Omental fat pad (tissue), 4 donors: ENCODE results near the gene CCT7. TPM values are rescaled to one million over a fixed set of nuclear protein-coding genes. Genes with fewer than 3 reads are reported as not detected.

Source experiments
- ATAC-seq: fragments of 150-250 bp; one replicate; pipeline ENCODE4 v1.9.1; 2016; ENCODE audit warnings: mild to moderate bottlenecking, moderate library complexity; ENCODE audit not compliant: low FRiP score
- DNase-seq: peaks from one replicate; pipeline ENCODE4 v3.0.0-alpha.2; 2019; ENCODE audit warnings: low spot score
- CTCF ChIP-seq, 3 donors: fragments of 450-650 bp; IDR thresholded peaks; one replicate each; pipeline ENCODE4 v1.5.1; 2016 to 2017; ENCODE audit warnings: antibody characterized with exemption in 3 of 3, mild to moderate bottlenecking in 3 of 3, moderate library complexity in 2 of 3
- small RNA-seq: library from RNA; depleted of rRNA; stranded (forward); fragments of <200 nt; gene quantifications from one replicate; pipeline ENCODE3, GENCODE V24; 2016
- total RNA-seq, 4 donors: library from RNA; depleted of rRNA; stranded (reverse); fragments of >200 nt; gene quantifications; one replicate each; pipeline ENCODE4 v1.1.0, GENCODE V29; 2016

CCT7 gene
- total RNA-seq, 4 donors from 2014 or later = 187 to 208 (median 202) TPM

GRCh38 chr2:73295751-73296400, 61.8 kb downstream of the CCT7 start:
- ATAC-seq (no peak), DNase-seq (no peak)
- TF ChIP-seq CTCF (IDR thresholded peaks at IDR 0.05) = no peak

GRCh38 chr2:73297151-73297559, 63.0 kb downstream of the CCT7 start:
- DNase-seq = no peak
- ATAC-seq = no peak
- TF ChIP-seq CTCF (IDR thresholded peaks at IDR 0.05) = no peak

GRCh38 chr2:73297586-73297985, 63.5 kb downstream of the CCT7 start:
- TF ChIP-seq CTCF (IDR thresholded peaks at IDR 0.05) = no peak
- ATAC-seq (no peak), DNase-seq (no peak)

- no peak for TF ChIP-seq CTCF (IDR thresholded peaks at IDR 0.05)
- no peak for DNase-seq
- ATAC-seq = no peak
Observed at GRCh38 chr2:73300926-73301325, 66.8 kb downstream of the CCT7 start.

GRCh38 chr2:73301636-73302035, 67.5 kb downstream of the CCT7 start:
- no peak for TF ChIP-seq CTCF (IDR thresholded peaks at IDR 0.05)
- ATAC-seq (no peak), DNase-seq (no peak)

Small RNA genes lying within 50 kb of the gene (small RNA-seq; reads per million reads assigned to genes)
- not detected for gene RNU6-111P

Other genes with a start within 250 kb of the CCT7 start
- 10 to 100 TPM in 2 of 4 donors, 1 to 10 TPM in 2; 5.1 to 15.6 (median 9.4) TPM for gene SFXN5, start 162.6 kb upstream of the CCT7 start, total RNA-seq
- gene RAB11FIP5, start 121.4 kb upstream of the CCT7 start, total RNA-seq = 10 to 100 TPM; 16.6 to 40.1 (median 20.7) TPM
- gene NOTO, start 31.7 kb upstream of the CCT7 start, total RNA-seq = not detected
- gene SMYD5, start 20.1 kb upstream of the CCT7 start, total RNA-seq = 10 to 100 TPM; 14.6 to 27.0 (median 14.9) TPM
- 10 to 100 TPM; 23.1 to 44.0 (median 38.5) TPM for gene PRADC1, start 1.1 kb upstream of the CCT7 start, total RNA-seq
- 1 to 10 TPM; 1.1 to 3.1 (median 2.0) TPM for gene FBXO41, start 50.2 kb downstream of the CCT7 start, total RNA-seq
- not detected for gene EGR4, start 59.2 kb downstream of the CCT7 start, total RNA-seq
- 10 to 100 TPM; 18.9 to 36.1 (median 23.8) TPM for gene ALMS1, start 151.5 kb downstream of the CCT7 start, total RNA-seq